Ishikawa (cell line): ENCODE measurements around the gene TRIP12.

Experiments
- EGR1 ChIP-seq: IDR thresholded peaks from 2 replicates; pipeline ENCODE4 v1.6.1; 2012
- EP300 ChIP-seq: IDR thresholded peaks from 2 replicates; pipeline ENCODE4 v1.6.1; 2012; ENCODE audit warnings: borderline replicate concordance
- RAD21 ChIP-seq: IDR thresholded peaks from 2 replicates; pipeline ENCODE4 v1.6.1; 2012; ENCODE audit warnings: low read depth
- TCF12 ChIP-seq: IDR thresholded peaks from 2 replicates; pipeline ENCODE4 v1.6.1; 2012; ENCODE audit warnings: low read depth
- TEAD4 ChIP-seq: IDR thresholded peaks from 2 replicates; pipeline ENCODE4 v1.6.1; 2012
- YY1 ChIP-seq: IDR thresholded peaks from 2 replicates; pipeline ENCODE4 v1.6.1; 2012; ENCODE audit warnings: low read depth
- ZBTB7A ChIP-seq: IDR thresholded peaks from 2 replicates; pipeline ENCODE4 v1.6.1; 2012; ENCODE audit warnings: low read depth
- TF ChIP-seq, protein P1 (sequence below): IDR thresholded peaks from 2 replicates; pipeline ENCODE4 v1.6.1; 2012
- TF ChIP-seq, protein P2 (sequence below): IDR thresholded peaks from 2 replicates; pipeline ENCODE4 v1.6.1; 2012; ENCODE audit warnings: low read depth, mild to moderate bottlenecking

- TF ChIP-seq TCF12 (no peak), TEAD4 (no peak), RAD21 (no peak), ZBTB7A (no peak), EP300 (no peak), EGR1 (no peak), YY1 (no peak)
- TF ChIP-seq, protein P1, sequence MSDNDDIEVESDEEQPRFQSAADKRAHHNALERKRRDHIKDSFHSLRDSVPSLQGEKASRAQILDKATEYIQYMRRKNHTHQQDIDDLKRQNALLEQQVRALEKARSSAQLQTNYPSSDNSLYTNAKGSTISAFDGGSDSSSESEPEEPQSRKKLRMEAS, result no peak
- TF ChIP-seq, protein P2, sequence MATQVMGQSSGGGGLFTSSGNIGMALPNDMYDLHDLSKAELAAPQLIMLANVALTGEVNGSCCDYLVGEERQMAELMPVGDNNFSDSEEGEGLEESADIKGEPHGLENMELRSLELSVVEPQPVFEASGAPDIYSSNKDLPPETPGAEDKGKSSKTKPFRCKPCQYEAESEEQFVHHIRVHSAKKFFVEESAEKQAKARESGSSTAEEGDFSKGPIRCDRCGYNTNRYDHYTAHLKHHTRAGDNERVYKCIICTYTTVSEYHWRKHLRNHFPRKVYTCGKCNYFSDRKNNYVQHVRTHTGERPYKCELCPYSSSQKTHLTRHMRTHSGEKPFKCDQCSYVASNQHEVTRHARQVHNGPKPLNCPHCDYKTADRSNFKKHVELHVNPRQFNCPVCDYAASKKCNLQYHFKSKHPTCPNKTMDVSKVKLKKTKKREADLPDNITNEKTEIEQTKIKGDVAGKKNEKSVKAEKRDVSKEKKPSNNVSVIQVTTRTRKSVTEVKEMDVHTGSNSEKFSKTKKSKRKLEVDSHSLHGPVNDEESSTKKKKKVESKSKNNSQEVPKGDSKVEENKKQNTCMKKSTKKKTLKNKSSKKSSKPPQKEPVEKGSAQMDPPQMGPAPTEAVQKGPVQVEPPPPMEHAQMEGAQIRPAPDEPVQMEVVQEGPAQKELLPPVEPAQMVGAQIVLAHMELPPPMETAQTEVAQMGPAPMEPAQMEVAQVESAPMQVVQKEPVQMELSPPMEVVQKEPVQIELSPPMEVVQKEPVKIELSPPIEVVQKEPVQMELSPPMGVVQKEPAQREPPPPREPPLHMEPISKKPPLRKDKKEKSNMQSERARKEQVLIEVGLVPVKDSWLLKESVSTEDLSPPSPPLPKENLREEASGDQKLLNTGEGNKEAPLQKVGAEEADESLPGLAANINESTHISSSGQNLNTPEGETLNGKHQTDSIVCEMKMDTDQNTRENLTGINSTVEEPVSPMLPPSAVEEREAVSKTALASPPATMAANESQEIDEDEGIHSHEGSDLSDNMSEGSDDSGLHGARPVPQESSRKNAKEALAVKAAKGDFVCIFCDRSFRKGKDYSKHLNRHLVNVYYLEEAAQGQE, result no peak
Measured at GRCh38 chr2:229831805-229832509, 89.9 kb downstream of the TRIP12 start.
